Kidney (tissue), 14 donors: ENCODE results near the gene TMEM164. TPM values are rescaled to one million over a fixed set of nuclear protein-coding genes. Genes with fewer than 3 reads are reported as not detected.

Experiments used
- DNase-seq, 5 donors: peaks; one replicate each; pipeline ENCODE4 v3.0.0-alpha.2; 2013 to 2020
- FAIRE-seq: peaks from 2 replicates; lab custom pipeline; 2012; peaks lifted over from hg19 to GRCh38; lab: Jason Lieb, UNC
- H3K27ac ChIP-seq, 2 donors: one replicate each; pipeline ENCODE4 v1.7.0; 2013; ENCODE audit warnings: low read depth in 2 of 2, low read length in 2 of 2, inconsistent platforms in 1 of 2
- H3K27me3 ChIP-seq: one replicate; pipeline ENCODE4 v1.7.1; 2013; ENCODE audit warnings: low read length, inconsistent platforms; ENCODE audit not compliant: control insufficient read depth, insufficient read depth
- H3K36me3 ChIP-seq, 3 donors: one replicate each; pipeline versions ENCODE4 v1.7.0 to v1.7.1; 2013; ENCODE audit warnings: low read length in 3 of 3, control low read depth in 1 of 3, inconsistent platforms in 1 of 3; ENCODE audit not compliant: insufficient read depth in 3 of 3, control insufficient read depth in 2 of 3
- H3K4me1 ChIP-seq, 3 donors: one replicate each; pipeline versions ENCODE4 v1.7.0 to v1.7.1; 2013; ENCODE audit warnings: low read length in 3 of 3, inconsistent platforms in 1 of 3, low read depth in 1 of 3; ENCODE audit not compliant: control insufficient read depth in 2 of 3, insufficient read depth in 2 of 3
- H3K4me3 ChIP-seq, 3 donors: one replicate each; pipeline versions ENCODE4 v1.7.0 to v1.8.1; 2013; ENCODE audit warnings: low read length in 3 of 3, control low read depth in 1 of 3, inconsistent platforms in 1 of 3
- H3K9ac ChIP-seq, 3 donors: one replicate each; pipeline versions ENCODE4 v1.7.0 to v1.7.1; 2013; ENCODE audit warnings: low read length in 3 of 3, control low read depth in 1 of 3, inconsistent platforms in 1 of 3
- H3K9me3 ChIP-seq, 3 donors: one replicate each; pipeline versions ENCODE4 v1.7.0 to v1.7.1; 2013; ENCODE audit warnings: low read length in 3 of 3, control low read depth in 1 of 3, inconsistent platforms in 1 of 3; ENCODE audit not compliant: control insufficient read depth in 2 of 3, insufficient read depth in 1 of 3
- CTCF ChIP-seq: IDR thresholded peaks from 3 replicates; pipeline ENCODE4 v1.5.1; 2012; ENCODE audit warnings: mild to moderate bottlenecking, moderate library complexity, borderline replicate concordance; ENCODE audit not compliant: insufficient read depth; ENCODE audit errors: extremely low read depth
- intact Hi-C: fragments of 100-400 bp; cut with DNase I; formaldehyde crosslinking; loops from one replicate; pipeline ENCODE4 v1.11.1; 2022
- polyA plus RNA-seq: library from polyadenylated mRNA; stranded (reverse); fragments of 350-450 nt; fragmentation: Illumina TruSeq; extraction: RNeasy Lipid Tissue Mini Kit (QIAGEN cat#74804); gene quantifications from one replicate; pipeline ENCODE4 v1.2.3, GENCODE V29; 2014; ENCODE audit warnings: low read depth, low replicate concordance; ENCODE audit not compliant: insufficient read depth
- total RNA-seq: library from RNA; stranded (reverse); fragmentation: NEBNext Ultra II Directional; extraction: Animal tissue kit (Norgen Biotek cat#: 25700); gene quantifications from one replicate; pipeline ENCODE4 v1.2.1, GENCODE V29; 2021
- donor health status: control.
- donor health status: control.
- donor health status: control.
- donor health status: control.
- donor health status: control.
- donor health status: DM: yes; HTN: yes; CAD: no.
- donor health status: Normal renal cell carcinoma (clear cell type).

Gene TMEM164
- total and polyA plus RNA-seq, 2 donors from 2014 or later, result 16.9 to 36.0 TPM

- H3K9me3 ChIP-seq, result no peaks in the 10 kb centered on the region
- no peak for TF ChIP-seq CTCF
- H3K4me1 ChIP-seq, result peaks cover 0 to 16% (median 0%) of the 10 kb centered on the region in 3 donors
- no peaks in the 10 kb centered on the region for H3K36me3 ChIP-seq
- peak overlapping the region in 2 of 3 donors; percentile 38 to 53 for H3K4me3 ChIP-seq
- no peak for FAIRE-seq
- intact Hi-C loops, result no loop called here
- no peak overlapping the region for H3K9ac ChIP-seq
- H3K27me3 ChIP-seq, result peaks cover 3% of the 10 kb centered on the region
- DNase-seq, result peak in 2 of 5 donors; percentile 12 to 55
- peak overlapping the region in 1 of 2 donors; percentile 85 for H3K27ac ChIP-seq
Measured at GRCh38 chrX:110001740-110002299, 1.1 kb upstream of the TMEM164 start.

GRCh38 chrX:110003167-110004156, 548 bp downstream of the TMEM164 start:
- intact Hi-C loops, result no loop called here
- peak overlapping the region; percentile 39 to 64 (median 61) for H3K4me3 ChIP-seq
- peaks cover 0 to 16% (median 0%) of the 10 kb centered on the region in 3 donors for H3K4me1 ChIP-seq
- H3K27me3 ChIP-seq, result peaks cover 3% of the 10 kb centered on the region
- no peak for TF ChIP-seq CTCF
- no peaks in the 10 kb centered on the region for H3K36me3 ChIP-seq
- H3K9me3 ChIP-seq, result no peaks in the 10 kb centered on the region
- peak overlapping the region in 2 of 3 donors; percentile 11 to 65 for H3K9ac ChIP-seq
- no peak for FAIRE-seq
- peak overlapping the region; percentile 80 to 82 for H3K27ac ChIP-seq
- DNase-seq, result peak; percentile 14 to 80 (median 38)

- DNase-seq, result peak; percentile 56 to 80 (median 60)
- Histone ChIP-seq H3K27me3 (peaks cover 3% of the 10 kb centered on the region), H3K9ac (peak overlapping the region in 1 of 3 donors; percentile 65), H3K36me3 (no peaks in the 10 kb centered on the region), H3K9me3 (no peaks in the 10 kb centered on the region), H3K4me3 (peak overlapping the region; percentile 26 to 64 (median 61)), H3K4me1 (peaks cover 0 to 16% (median 0%) of the 10 kb centered on the region in 3 donors), H3K27ac (peak overlapping the region; percentile 75 to 80)
- no peak for FAIRE-seq
- TF ChIP-seq CTCF, result no peak
- intact Hi-C loops, result no loop called here
Measured at GRCh38 chrX:110004215-110004614, 1.3 kb downstream of the TMEM164 start.
